Umbilical cord (tissue), 2 donors: ENCODE results near the gene ASXL3. TPM values are rescaled to one million over a fixed set of nuclear protein-coding genes. Genes with fewer than 3 reads are reported as not detected.

ENCODE experiments used
- DNase-seq: peaks from one replicate; pipeline ENCODE4 v3.0.0-alpha.2; 2015; ENCODE audit warnings: low spot score
- total RNA-seq: library from RNA; depleted of rRNA; stranded (reverse); fragments of >200 nt; gene quantifications from one replicate; pipeline ENCODE4 v1.2.3, GENCODE V29; 2014; ENCODE audit warnings: low replicate concordance; ENCODE audit not compliant: insufficient read depth

ASXL3 gene
- total RNA-seq, 1 donor from 2014 or later: 15.9 TPM

DNA sequence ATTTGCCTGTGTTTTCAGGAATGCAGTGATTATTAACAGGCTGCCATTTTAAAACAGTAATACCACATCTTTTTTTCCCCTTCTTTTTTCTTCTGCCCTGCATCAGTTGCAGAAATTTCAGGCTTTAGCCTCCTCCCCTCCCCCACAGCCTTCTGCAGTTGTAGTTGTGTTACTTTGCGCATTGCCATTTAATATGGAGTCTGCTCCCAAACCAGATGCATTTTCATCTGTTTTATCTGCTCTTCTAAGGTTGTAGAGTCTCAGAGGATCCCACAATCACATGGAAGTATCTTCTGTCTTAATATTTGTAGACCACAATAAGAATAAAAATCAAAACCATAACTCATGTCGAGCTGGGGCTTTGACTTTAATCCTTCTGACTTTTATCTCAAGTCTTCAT, 3.8 kb downstream of the ASXL3 start:
- DNase-seq: peak; percentile 84

DNA sequence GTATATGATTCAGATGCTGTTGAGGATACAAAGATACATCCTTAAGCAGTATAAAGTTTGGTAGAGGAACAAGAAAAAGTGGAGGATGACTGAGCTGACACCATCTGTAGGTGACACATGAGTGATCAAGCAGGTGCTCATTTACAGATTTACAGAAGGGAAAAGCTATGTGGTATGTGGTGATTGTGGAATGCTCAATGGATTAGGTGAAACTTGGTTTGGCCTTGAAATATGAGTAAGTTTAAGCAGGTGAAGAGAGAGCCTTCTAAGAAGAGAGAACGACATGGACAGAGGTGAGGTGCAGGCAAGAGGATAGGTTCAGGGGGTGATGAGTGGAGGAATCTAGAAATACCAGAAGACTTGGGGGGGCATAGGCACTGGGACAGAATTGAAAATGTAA, 5.9 kb downstream of the ASXL3 start:
- DNase-seq: no peak

DNA sequence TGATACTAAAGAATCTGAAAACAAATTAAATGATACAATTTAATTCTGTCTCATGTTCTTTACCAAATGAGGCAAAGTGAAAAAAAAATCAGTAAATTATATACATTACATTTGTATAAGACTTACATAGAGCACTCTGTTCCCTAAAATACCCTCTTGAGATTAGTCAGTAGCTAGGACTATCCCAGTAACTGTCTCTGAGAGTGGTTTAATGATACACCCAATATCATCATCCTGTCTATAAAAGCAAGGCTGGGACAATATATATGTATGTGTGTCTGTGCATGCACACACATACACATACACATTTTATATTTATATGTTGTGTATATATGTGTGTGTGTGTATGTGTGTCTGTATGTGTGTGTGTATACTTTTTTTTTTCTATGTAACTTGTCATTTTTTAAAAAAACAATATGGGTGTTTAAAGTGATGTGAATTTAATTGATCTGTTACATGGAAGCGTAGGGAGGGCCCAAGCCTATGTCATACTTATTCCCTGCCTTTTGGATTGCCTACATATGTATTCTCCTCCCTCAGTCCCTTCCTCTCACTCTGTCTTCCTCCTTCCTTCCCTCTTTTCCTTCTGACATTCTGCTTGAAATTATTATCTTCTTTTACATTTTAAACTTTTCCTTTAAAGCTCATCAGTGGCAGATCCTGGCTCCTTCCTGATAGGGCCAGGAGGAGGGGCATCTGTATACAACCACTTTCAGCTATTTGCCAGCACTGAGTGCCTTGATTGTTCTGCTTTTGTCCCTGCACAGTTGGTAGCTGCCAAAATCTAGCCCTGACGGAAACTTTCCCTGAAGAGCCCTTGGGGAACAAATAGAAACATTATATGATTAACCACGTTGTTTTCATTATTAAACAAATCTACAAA, 6.8 kb downstream of the ASXL3 start:
- DNase-seq: no peak

DNA sequence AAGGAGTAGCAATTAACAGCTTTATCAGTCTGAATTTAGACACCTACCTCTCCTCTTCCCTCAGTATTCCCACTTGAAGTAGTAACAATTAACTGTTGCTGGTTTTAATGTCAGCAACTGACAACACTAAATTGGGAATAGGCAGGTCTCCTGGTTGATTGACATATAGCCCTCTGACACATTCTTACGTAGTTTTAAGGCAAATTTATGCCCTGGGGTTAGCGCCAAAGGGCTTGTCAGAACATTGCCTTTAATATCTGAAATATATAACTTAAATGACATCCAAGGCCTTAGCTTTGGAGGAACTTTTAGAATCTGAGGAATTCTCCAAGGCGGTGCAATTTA, 7.4 kb downstream of the ASXL3 start:
- DNase-seq: no peak

DNA sequence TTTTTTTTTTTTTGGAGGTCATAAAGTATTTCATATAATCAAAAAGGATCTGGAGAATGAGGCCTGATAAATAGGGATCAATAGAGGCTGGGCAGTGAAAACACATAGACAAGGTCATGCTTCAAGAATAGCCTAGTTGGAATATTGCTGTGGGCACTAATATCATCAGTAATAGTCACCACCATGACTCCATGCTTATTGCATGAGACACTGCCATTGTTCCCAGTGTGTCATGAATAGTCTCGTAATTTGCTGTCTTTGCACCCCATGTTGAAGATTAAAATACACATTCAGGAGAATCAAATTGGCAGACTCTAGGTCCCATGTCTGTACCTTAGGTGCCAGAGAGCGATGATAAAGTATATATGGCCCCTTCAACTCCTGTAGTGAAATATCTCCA, 10.3 kb downstream of the ASXL3 start:
- no peak for DNase-seq

DNA sequence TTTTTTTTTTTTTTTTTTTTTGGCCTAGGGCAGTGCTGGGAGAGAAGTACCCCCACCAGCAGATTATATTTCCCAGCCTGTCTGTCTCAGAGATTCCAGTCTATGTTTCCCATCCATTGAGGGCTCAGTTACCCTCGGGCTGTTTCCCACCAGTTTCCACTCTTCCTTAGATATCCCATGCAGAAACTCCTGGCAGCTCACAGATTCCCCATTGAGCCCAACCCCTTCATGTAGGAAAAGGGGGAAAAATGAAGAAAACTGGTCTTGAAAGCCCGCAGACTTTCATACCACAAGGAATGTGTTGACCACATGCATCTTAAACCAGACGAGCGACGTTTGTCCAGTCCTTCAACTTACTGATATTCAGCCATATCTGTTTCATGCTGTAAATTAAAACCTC, 15.2 kb downstream of the ASXL3 start:
- no peak for DNase-seq

DNA sequence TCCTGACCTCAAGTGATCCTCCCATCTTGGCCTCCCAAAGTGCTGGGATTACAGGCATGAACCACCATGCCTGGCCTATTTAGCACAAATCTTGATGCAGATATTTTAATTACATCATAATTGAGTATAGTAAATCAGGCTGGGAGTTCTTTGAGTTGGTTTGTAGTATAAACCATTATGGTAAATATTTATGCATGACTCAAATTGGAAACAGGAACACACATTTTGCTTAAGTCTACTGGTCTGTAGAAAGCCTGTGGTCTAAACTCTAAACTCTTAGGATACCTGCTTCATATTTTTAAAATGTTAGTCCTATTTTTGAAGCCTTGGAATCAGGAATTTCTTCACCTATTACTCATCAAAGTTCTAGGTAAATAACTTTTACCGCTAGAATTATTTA, 16.8 kb downstream of the ASXL3 start:
- DNase-seq: no peak

DNA sequence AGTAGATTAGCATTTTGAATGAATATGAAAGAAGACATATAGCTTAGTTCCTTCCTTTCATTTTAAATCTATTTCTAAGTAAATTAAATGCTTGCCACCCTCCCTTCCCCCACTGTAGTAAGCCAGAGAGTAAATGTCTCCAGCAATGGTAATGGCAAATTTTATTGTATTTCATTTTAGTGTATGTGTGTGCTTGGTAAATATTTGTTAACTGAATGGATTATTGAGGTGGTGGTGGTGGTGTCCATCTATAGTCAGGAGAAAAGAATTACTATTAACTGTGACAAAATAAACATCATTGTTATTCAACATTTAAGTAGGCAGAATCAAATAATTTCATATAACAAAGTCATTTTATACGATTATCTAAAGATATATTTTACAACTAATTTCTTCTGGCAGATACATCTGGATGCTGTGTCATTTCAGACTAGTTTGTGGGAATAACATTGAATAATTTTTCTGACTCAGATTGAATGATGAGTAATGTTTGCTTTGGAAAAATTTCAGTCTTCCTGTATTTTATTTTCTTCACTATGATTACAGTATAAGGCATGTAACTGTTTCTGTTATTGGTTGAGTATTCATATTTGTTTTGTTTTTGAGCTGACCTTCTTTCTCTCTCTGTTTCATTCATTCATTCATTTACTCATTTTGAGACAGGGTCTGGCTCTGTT, 18.3 kb downstream of the ASXL3 start:
- DNase-seq: no peak

DNA sequence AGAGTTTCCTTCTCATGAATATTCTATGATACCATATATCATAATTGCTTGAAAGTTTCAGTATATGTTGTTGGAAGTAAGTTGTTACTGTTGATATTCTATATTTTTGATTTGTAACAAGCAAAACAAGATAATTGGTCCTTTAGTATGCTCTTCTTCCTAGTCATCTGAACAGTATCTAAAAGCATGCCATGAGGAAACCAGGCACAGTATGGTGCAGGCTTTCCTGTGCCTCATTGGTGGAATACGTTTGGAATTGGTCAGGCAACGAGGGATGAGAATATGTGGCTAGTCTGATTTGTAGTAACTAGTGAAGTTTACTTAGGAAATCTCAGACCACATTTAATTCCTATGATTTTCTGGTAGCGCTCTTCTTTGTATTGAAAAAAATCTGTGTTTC, 22.8 kb downstream of the ASXL3 start:
- no peak for DNase-seq

DNA sequence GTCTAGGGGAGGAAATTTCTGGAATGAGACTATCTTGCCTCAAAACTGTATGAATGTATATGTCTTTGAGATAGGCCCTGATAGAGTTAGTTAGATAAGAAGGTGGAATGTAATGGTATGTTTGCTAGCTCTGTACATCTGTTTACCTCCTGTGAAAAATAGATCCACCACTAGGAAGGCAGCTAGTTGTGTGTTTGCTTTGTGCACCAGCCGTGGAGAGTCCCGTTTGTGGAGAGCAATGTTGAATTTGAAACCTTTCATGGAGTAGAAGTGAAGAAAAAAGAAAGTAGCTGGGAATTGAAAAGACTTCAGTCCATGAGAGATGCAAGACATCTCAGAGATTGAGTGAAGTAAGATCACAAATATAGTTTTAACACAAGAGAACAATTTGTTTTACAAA, 25.4 kb downstream of the ASXL3 start:
- DNase-seq: no peak

DNA sequence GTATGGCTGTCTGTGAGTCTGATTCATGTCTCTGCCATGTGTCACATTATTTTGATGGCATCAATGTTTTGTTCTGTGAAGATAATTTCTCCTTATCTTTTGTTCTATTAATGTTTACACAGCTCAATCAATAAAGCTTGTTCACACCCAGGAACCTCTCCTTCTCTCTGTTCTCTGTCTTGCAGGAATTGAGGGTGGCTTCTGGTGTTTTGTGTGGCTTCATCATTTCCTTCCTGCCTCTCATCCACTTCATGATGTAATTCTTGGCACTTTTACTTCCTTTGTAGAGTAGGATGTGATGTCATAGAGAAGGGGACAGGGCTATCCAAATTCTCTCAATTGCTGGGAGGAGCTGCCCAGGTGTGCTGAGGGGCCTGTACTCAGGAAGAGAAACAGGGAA, 27.2 kb downstream of the ASXL3 start:
- no peak for DNase-seq

DNA sequence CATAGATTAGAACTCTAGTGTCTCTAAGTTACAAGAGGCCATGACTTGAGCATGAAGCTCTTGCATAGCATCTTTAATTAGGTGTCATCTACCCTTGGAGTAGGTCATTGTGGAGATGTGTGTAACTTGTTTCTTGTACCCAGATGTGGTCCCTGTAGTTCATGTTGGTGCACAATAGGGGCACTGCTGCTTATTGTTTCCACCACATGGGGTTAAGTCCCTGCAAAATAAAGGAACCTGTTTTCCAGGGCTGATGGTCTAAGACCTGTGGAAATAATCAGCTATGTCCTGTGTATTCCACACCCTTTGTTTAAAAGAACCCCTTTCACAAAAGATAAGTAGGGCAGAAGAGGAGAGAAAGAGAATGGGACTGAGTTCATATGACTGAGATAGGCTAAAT, 28.6 kb downstream of the ASXL3 start:
- no peak for DNase-seq

DNA sequence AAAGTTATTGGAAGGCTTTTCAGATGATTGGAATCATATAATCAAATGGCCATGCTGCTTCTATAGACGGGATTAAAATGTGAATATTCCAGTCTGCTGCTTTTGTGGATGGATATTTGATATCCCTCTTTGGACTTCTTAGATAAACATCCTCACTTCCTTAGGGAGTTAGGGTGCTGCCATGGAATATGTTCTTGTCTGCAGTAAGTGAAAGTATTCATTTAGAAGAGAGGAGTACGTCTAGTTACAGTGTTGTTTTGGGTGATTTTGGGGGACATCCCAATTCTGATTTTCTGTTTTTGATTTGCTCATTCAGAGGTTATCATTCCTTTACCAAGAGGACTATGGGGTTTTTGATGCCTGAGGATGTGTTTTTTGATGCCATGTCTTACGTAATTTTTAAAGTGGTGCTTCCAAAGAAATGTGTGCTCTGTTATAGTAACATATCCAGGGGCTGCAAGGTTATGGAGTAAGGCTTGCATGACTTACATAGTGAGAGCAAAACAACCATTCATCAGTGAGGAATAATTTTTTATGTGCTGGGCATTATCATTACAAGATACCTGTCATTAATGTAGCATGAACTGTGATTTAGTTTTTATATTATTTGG, 33.6 kb downstream of the ASXL3 start:
- no peak for DNase-seq

DNA sequence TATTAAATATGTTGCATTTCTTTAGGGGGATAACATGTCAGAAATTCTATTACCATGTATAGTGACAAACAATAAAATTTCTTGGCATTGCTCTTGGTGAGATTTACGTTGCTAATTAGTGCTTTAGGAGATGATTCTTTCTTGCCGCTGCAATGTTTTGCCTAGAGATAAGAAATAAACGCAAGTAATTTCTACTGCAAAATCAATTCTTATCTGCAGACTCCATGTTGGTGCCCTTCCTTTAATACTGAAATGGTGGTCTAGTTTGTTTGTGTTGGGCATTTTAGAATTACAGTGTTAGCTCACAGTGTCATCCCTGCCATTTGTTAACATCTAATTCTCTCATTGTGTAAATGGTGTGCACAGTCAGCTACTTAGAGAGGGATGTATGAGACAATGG, 34.6 kb downstream of the ASXL3 start:
- no peak for DNase-seq

DNA sequence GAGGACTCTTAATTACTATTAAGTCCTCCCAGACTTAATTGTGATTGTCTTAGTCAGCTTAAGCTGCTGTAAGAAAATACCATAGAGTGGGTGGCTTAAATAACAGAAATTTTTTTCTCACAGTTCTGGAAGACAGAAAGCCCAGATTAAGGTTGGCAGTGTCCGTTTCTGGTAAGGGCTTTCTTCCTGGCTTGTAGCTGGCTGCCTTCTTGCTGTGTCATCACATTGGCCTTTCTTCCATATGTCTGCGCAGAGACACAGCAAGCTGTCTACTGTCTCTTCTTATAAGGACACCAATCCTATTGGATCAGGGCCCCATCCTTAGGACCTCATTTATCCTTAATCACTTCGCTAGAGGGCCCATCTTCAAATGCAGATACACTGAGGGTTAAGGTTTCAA, 38.5 kb downstream of the ASXL3 start:
- no peak for DNase-seq

DNA sequence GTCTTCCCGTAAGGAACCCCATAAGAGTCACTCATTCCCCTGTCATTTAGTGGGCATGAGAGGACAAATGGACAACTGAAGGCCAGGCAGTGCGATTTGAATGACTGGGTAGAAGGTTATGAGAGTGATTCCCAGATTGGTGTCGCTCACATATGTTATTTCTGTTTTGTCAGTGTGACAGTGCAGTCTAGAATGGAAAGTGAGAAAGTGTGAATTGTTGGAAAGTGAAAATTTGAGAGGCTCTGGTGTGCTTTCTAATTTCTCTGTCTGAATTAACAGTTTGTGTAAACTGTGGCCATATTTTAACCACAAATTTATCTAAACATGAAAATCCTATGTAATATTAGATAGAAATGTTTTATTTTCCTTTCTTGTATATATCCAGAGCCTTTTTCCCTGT, 49.1 kb downstream of the ASXL3 start:
- no peak for DNase-seq

DNA sequence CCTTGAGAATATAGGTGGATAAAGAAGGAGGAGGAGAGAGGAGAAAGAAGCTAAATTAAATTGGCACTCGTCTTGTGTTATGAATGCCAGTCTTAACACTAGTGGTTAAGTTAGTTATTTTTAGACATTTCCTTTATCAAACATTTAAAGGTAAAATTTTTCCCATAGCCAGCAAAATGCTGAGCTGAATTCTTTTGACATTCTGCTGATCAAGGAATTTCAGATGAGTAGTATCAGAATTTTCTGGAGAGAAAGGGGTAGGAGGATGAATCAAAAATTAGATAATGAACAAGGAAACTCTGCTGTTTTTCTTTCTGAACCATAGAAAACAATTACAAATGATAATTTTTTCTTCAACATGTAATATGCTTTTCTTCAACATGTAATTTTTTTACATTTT, 52.5 kb downstream of the ASXL3 start:
- no peak for DNase-seq

DNA sequence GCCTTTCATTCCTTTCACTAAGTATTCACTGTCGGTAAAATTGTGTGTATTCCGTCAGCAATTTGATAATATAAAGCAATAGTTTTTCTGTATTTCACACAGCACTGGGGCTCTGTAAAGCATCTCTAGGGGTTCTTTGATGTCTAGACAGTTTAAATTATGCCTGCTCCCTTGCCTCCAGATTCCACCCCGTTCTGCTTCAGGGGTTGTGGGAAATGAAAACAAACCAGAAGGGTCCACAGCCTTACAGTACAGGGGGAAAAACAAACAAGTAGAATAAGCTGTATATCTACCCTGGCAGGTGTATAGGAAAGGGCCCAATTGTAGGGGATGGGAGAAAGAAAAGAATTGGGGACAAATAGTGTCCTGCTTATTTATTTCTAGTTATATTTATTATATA, 63.1 kb downstream of the ASXL3 start:
- no peak for DNase-seq

DNA sequence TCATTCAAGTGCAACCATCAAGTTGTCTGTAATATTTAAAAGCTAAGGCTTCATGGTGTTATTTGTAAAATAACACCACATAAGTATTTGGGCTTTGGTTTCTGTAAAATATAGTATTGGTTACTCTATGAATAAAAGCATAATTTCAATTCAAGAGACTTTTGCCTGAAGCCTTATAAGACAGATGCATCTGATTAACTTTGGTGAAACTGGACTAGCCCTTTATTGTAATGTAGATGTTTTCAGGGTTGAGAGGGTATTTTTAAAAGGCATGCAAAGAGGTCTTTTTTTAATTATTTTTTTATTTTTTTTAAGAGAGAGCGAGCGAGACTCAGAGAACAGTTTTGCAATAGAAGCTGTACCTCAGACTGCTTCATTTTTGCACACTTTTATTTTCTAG, 66.5 kb downstream of the ASXL3 start:
- DNase-seq: no peak

DNA sequence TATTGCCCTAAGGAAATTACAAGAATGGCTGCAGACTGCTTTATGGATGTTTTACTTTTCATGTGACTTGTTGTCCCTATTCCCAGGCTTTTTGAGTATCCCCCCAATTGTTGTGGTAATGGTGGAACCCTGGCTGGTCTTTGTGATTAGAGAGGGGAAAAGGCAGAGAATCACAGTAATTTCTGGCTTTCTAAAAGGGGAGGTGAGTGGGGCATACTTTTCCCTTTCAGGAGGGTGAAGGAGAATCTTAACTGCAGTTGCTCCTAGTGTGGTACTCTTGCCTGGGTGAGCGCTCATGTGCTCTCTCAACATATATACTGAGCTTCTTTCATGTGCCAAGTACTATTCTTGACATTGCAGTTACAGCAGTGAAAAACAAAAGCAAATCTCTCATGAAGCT, 69.3 kb downstream of the ASXL3 start:
- DNase-seq: no peak

DNA sequence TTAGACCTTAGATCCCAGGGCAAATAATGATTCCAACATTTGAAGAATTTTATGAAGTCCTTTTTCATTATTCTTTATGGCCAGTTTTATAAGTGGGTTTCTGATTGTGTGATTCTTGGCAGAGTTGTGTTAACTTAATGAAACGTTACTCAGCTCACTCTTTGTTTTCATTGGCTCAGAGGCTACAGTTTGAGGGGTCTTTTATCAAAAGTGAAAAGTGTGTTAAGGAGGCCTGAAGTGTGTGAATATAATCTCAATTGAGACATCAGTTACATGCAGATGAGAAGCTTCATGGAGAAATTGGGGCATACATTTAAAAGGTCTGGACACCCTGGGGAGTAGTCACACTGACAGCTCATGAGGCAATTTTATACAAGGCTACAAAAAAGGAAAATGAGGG, 74.6 kb downstream of the ASXL3 start:
- DNase-seq: no peak

DNA sequence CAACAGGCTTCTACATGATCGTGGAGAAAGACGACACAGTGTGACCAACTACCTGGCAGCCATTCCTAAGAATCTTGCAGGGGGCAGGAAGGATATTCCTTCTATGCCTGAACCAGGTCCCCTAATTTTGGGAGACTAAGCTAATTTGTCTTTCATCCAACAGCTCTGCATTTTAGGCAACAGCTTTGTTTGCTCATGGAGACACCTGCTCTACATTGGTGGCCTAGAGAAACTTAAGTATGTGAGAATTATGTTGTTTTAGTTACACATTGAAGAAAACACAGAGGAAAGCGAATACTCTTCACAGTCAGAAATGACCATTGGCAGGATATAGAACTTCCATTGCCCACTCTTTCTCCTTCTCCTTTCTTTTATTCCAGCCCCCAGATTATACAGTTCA, 75.2 kb downstream of the ASXL3 start:
- no peak for DNase-seq

DNA sequence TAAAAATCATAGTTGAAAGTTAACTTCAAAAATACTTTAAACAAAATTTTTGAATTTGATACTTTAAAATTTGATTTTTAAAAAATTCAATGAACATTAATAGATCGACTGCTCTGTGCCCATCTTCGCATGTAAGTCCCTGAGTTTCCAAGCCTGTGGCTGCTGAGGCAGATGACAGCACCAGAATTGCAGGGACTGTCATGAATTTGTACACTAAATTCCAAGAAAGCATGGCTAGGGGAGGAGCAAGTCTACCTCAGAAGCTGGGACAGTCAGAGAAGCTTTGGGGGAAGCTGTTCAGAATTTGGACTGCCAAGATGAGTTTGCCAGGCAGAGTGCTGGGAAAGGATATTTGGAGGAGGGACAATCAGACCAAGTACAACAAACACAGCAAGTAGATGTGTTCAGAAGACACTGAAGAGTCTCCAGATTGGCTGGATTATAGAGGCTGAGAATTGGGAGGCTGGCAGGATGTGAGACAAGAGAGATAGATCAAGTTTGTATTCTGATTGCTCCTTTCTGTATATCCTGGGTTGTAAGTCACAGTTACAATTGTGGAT, 79.0 kb downstream of the ASXL3 start:
- DNase-seq: no peak
